ENCODE data around the gene ABCC2.
A peak's percentile ranks its signal among the peaks of the same experiment; 100 is the strongest.

ABCC2 gene

DNA sequence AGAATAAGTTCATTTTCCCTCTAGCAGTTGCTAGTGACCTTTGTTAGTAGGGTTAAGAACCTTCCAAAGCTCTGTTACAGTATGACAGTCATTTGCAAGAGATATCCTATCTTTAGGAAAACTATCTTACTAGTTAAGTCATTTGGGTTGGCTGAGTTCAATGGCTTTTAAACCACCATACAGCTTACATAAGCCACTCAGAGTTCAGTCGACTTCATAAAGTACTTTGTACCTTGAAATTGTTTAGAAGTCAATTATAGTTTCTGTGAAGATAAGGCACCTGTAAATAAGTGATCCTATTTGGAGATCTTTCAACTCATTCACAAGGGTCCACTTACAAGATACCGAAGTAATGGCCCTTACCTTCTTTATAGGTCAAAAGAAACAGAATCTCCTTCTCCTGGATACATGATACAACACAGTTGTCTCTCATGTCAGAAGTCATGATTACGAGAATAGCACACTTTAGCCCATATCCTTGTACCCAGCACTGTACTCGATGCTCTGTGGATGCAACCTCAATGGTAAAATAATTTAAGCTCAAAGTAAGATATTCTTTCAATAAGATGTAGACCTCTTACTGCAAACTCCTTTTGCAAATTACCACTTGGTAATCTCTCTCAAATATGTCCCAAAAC is 11.9 kb upstream of the ABCC2 start:
- Histone ChIP-seq H2AFZ (ENCODE audit: low read length, unreplicated experiment) (no peak overlapping the region), H3K4me1 (ENCODE audit: control insufficient read depth, insufficient read depth, low read length, unreplicated experiment) (peaks cover 6% of the 10 kb centered on the region)

DNA sequence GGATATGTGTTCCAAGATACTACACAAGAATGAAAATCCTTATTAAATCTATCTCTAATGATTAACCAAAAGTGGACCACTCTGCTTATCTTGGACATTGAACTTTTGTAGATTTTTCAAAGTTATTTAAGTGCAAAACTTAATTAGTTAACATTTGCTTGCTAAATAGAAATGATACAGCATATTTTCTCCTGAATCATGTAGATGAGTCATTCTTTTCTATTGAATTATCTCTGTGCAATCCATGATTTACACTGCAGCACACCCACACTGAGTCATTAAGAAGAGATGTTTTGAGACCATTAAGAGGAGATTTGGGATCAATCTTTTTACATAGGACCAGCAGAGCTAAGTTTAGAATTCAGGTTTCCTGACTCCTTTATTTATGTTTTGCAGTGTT is 6.6 kb upstream of the ABCC2 start:
- Histone ChIP-seq H3K4me1 (ENCODE audit: control insufficient read depth, insufficient read depth, low read length, unreplicated experiment) (peaks cover 42% of the 10 kb centered on the region), H3K79me2 (ENCODE audit: control insufficient read depth, insufficient read depth, low read length, unreplicated experiment) (no peaks in the 10 kb centered on the region), H3K4me3 (ENCODE audit: low read depth, low read length) (no peak overlapping the region), H3K27me3 (ENCODE audit: insufficient read depth, low read length) (no peaks in the 10 kb centered on the region), H3K27ac (ENCODE audit: low read depth, low read length) (peak overlapping the region; percentile 92), H3K36me3 (ENCODE audit: insufficient read depth, low read length) (no peaks in the 10 kb centered on the region), H2AFZ (ENCODE audit: low read length, unreplicated experiment) (peak overlapping the region; percentile 75)

More for the DNA sequence above, 11.9 kb upstream of the ABCC2 start:
- H3K4me3 ChIP-seq (ENCODE audit: low read depth, low read length), result no peak overlapping the region
- H3K36me3 ChIP-seq (ENCODE audit: insufficient read depth, low read length), result no peaks in the 10 kb centered on the region
- H3K27ac ChIP-seq (ENCODE audit: low read depth, low read length), result no peak overlapping the region
- H3K79me2 ChIP-seq (ENCODE audit: control insufficient read depth, insufficient read depth, low read length, unreplicated experiment), result no peaks in the 10 kb centered on the region
- H3K27me3 ChIP-seq (ENCODE audit: insufficient read depth, low read length), result no peaks in the 10 kb centered on the region

DNA sequence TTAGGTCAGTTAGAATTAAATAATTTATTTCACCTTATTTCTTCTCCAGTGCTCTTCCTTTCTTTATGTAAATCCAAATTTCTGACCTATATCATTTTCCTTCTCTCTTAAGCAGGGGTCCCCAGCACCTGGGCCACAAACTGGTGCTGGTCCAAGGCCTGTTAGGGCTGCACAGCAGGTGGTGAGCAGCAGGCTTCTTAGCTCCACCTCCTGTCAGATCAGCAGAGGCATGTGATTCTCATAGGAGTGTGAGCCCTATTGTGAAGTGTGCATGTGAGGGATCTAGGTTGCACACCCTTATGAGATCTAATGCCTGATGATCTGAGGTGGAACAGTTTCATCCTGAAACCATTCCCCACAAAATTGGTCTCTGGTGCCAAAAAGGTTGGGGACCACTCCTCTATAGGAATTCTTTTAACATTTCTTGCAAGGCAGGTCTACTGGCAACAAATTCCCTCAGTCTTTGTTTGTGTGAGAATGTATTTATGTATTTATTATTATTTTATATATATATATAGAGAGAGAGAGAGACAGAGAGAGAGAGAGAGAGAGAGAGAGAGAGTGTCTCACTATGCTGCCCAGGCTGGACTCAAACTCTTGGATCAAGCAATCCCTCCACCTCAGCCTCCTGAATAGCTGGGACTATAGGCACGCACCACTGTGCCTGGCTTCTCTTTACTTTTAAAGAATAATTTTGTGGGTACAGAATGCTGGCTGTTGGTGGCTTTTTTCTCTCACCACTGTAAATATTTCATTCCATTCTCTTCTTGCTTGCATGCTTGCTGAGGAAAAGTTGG is 4.3 kb upstream of the ABCC2 start:
- Histone ChIP-seq H3K79me2 (ENCODE audit: control insufficient read depth, insufficient read depth, low read length, unreplicated experiment) (no peaks in the 10 kb centered on the region), H3K27ac (ENCODE audit: low read depth, low read length) (peak overlapping the region; percentile 98), H3K4me1 (ENCODE audit: control insufficient read depth, insufficient read depth, low read length, unreplicated experiment) (peaks cover 64% of the 10 kb centered on the region), H3K36me3 (ENCODE audit: insufficient read depth, low read length) (no peaks in the 10 kb centered on the region), H3K27me3 (ENCODE audit: insufficient read depth, low read length) (no peaks in the 10 kb centered on the region), H3K4me3 (ENCODE audit: low read depth, low read length) (no peak overlapping the region), H2AFZ (ENCODE audit: low read length, unreplicated experiment) (peak overlapping the region; percentile 5)

GRCh38 chr10:99779335-99779734 is 3.1 kb upstream of the ABCC2 start:
- peak overlapping the region; percentile 43 for H2AFZ ChIP-seq (ENCODE audit: low read length, unreplicated experiment)

GRCh38 chr10:99781734-99782429 is 558 bp upstream of the ABCC2 start:
- Histone ChIP-seq H3K36me3 (ENCODE audit: insufficient read depth, low read length) (no peaks in the 10 kb centered on the region), H3K4me3 (ENCODE audit: low read depth, low read length) (no peak overlapping the region), H3K79me2 (ENCODE audit: control insufficient read depth, insufficient read depth, low read length, unreplicated experiment) (no peaks in the 10 kb centered on the region), H2AFZ (ENCODE audit: low read length, unreplicated experiment) (no peak overlapping the region), H3K4me1 (ENCODE audit: control insufficient read depth, insufficient read depth, low read length, unreplicated experiment) (peaks cover 74% of the 10 kb centered on the region), H3K27me3 (ENCODE audit: insufficient read depth, low read length) (no peaks in the 10 kb centered on the region), H3K27ac (ENCODE audit: low read depth, low read length) (peak overlapping the region; percentile 98)

More at GRCh38 chr10:99779335-99779734, 3.1 kb upstream of the ABCC2 start:
- H3K79me2 ChIP-seq (ENCODE audit: control insufficient read depth, insufficient read depth, low read length, unreplicated experiment), result no peaks in the 10 kb centered on the region
- H3K27ac ChIP-seq (ENCODE audit: low read depth, low read length), result peak overlapping the region; percentile 98
- H3K36me3 ChIP-seq (ENCODE audit: insufficient read depth, low read length), result no peaks in the 10 kb centered on the region
- peak overlapping the region; percentile 56 for H3K4me3 ChIP-seq (ENCODE audit: low read depth, low read length)
- H3K27me3 ChIP-seq (ENCODE audit: insufficient read depth, low read length), result no peaks in the 10 kb centered on the region
- peaks cover 76% of the 10 kb centered on the region for H3K4me1 ChIP-seq (ENCODE audit: control insufficient read depth, insufficient read depth, low read length, unreplicated experiment)

DNA sequence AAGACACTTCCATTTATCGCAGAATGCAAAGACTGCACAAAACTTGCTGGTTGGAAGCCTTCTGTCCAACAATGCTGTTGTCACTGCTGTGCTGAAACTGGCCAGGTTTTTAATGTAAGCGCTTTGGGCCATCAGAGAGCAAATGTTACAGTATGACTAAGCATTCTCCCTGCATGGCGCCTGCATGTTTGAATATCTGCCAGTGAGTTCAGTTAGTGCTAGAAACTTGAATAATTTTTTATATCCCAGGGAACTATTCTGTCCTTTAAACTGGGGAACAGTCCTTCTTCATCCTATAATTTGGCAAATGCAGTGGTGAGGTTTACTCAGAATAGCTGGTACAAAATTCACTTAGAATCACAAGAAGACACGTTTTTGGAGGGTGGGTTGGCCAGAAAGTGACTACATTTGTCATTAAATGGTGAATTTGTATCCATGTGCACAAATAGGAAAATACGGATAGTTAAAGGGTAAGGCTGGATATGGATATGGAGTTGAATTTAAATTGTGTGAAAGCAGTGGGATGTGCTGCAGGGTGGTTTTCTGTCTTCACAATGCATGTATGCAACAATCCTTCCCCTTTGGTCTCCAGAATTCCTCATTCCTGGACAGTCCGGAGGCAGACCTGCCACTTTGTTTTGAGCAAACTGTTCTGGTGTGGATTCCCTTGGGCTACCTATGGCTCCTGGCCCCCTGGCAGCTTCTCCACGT is 1.7 kb downstream of the ABCC2 start:
- H3K36me3 ChIP-seq (ENCODE audit: insufficient read depth, low read length), result no peaks in the 10 kb centered on the region
- H3K4me1 ChIP-seq (ENCODE audit: control insufficient read depth, insufficient read depth, low read length, unreplicated experiment), result peaks cover 73% of the 10 kb centered on the region
- no peaks in the 10 kb centered on the region for H3K79me2 ChIP-seq (ENCODE audit: control insufficient read depth, insufficient read depth, low read length, unreplicated experiment)
- H3K4me3 ChIP-seq (ENCODE audit: low read depth, low read length), result no peak overlapping the region
- peak overlapping the region; percentile 82 for H3K27ac ChIP-seq (ENCODE audit: low read depth, low read length)
- H2AFZ ChIP-seq (ENCODE audit: low read length, unreplicated experiment), result peak overlapping the region; percentile 26
- H3K27me3 ChIP-seq (ENCODE audit: insufficient read depth, low read length), result no peaks in the 10 kb centered on the region

- no peaks in the 10 kb centered on the region for H3K36me3 ChIP-seq (ENCODE audit: insufficient read depth, low read length)
- H2AFZ ChIP-seq (ENCODE audit: low read length, unreplicated experiment), result peak overlapping the region; percentile 26
- peak overlapping the region; percentile 82 for H3K27ac ChIP-seq (ENCODE audit: low read depth, low read length)
- no peaks in the 10 kb centered on the region for H3K27me3 ChIP-seq (ENCODE audit: insufficient read depth, low read length)
- H3K4me3 ChIP-seq (ENCODE audit: low read depth, low read length), result no peak overlapping the region
- peaks cover 69% of the 10 kb centered on the region for H3K4me1 ChIP-seq (ENCODE audit: control insufficient read depth, insufficient read depth, low read length, unreplicated experiment)
- H3K79me2 ChIP-seq (ENCODE audit: control insufficient read depth, insufficient read depth, low read length, unreplicated experiment), result no peaks in the 10 kb centered on the region
These were observed 2.4 kb downstream of the ABCC2 start for GRCh38 chr10:99784727-99785441.

DNA sequence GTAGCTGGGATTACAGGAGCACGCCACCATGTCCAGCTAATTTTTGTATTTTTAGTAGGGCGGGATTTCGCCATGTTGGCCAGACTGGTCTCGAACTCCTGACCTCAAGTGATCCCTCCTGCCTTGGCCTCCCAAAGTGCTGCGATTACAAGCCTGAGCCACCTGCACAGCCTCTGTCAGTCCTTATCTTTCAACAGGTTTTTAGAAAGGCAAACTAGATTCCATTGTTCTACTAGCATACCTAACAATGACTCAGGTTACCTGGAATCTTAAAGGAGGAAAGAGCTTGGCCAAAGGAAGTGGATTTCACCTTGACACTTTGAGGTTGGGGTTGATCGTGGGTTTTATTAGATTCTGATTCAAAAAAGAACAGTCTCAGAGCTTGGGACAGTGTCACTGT is 3.2 kb downstream of the ABCC2 start:
- peaks cover 61% of the 10 kb centered on the region for H3K4me1 ChIP-seq (ENCODE audit: control insufficient read depth, insufficient read depth, low read length, unreplicated experiment)
- no peaks in the 10 kb centered on the region for H3K27me3 ChIP-seq (ENCODE audit: insufficient read depth, low read length)
- no peaks in the 10 kb centered on the region for H3K36me3 ChIP-seq (ENCODE audit: insufficient read depth, low read length)
- no peak overlapping the region for H3K4me3 ChIP-seq (ENCODE audit: low read depth, low read length)
- no peaks in the 10 kb centered on the region for H3K79me2 ChIP-seq (ENCODE audit: control insufficient read depth, insufficient read depth, low read length, unreplicated experiment)
- no peak overlapping the region for H2AFZ ChIP-seq (ENCODE audit: low read length, unreplicated experiment)
- H3K27ac ChIP-seq (ENCODE audit: low read depth, low read length), result no peak overlapping the region

DNA sequence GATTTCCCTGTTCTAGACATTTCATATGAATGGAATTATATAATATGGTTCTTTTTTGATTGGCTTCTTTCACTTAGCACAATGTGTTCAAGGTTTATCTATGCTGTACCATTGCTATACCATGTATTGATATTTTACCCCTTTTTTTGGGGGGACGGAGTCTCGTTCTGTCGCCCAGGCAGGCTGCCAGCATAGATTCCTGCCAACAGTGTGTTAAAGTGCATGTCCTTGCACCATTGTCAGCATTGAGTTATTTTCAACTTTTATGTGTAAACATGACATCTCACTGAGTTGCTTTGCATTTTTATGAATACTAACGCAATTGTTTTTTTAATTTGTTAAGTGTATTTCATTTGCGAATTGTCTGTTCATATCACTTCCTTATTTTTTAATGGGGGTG is 4.9 kb downstream of the ABCC2 start:
- Histone ChIP-seq H3K4me1 (ENCODE audit: control insufficient read depth, insufficient read depth, low read length, unreplicated experiment) (peaks cover 45% of the 10 kb centered on the region), H3K4me3 (ENCODE audit: low read depth, low read length) (no peak overlapping the region), H3K79me2 (ENCODE audit: control insufficient read depth, insufficient read depth, low read length, unreplicated experiment) (no peaks in the 10 kb centered on the region), H2AFZ (ENCODE audit: low read length, unreplicated experiment) (no peak overlapping the region), H3K36me3 (ENCODE audit: insufficient read depth, low read length) (no peaks in the 10 kb centered on the region), H3K27ac (ENCODE audit: low read depth, low read length) (no peak overlapping the region), H3K27me3 (ENCODE audit: insufficient read depth, low read length) (no peaks in the 10 kb centered on the region)
